ENCODE data around the gene GLIS1.

- no peak for TF ChIP-seq CTCF (IDR thresholded peaks at IDR 0.05; ENCODE audit: borderline replicate concordance, extremely low read depth, low read length, poor library complexity, severe bottlenecking)
- TF ChIP-seq EZH2 (IDR thresholded peaks at IDR 0.05; ENCODE audit: borderline replicate concordance, low read depth, low read length, severe bottlenecking) = no peak
These were observed 34.7 kb downstream of the GLIS1 start for GRCh38 chr1:53704304-53704703.

All from DND-41 (cell line).